Kidney (tissue), 14 donors: ENCODE measurements around the gene ETS1. TPM values are rescaled to one million over a fixed set of nuclear protein-coding genes. Genes with fewer than 3 reads are reported as not detected.

Experiments
- DNase-seq, 5 donors: peaks; one replicate each; pipeline ENCODE4 v3.0.0-alpha.2; 2013 to 2020
- FAIRE-seq: peaks from 2 replicates; lab custom pipeline; 2012; peaks lifted over from hg19 to GRCh38; lab: Jason Lieb, UNC
- H3K27ac ChIP-seq, 2 donors: one replicate each; pipeline ENCODE4 v1.7.0; 2013; ENCODE audit warnings: low read depth in 2 of 2, low read length in 2 of 2, inconsistent platforms in 1 of 2
- H3K27me3 ChIP-seq: one replicate; pipeline ENCODE4 v1.7.1; 2013; ENCODE audit warnings: low read length, inconsistent platforms; ENCODE audit not compliant: control insufficient read depth, insufficient read depth
- H3K36me3 ChIP-seq, 3 donors: one replicate each; pipeline versions ENCODE4 v1.7.0 to v1.7.1; 2013; ENCODE audit warnings: low read length in 3 of 3, control low read depth in 1 of 3, inconsistent platforms in 1 of 3; ENCODE audit not compliant: insufficient read depth in 3 of 3, control insufficient read depth in 2 of 3
- H3K4me1 ChIP-seq, 3 donors: one replicate each; pipeline versions ENCODE4 v1.7.0 to v1.7.1; 2013; ENCODE audit warnings: low read length in 3 of 3, inconsistent platforms in 1 of 3, low read depth in 1 of 3; ENCODE audit not compliant: control insufficient read depth in 2 of 3, insufficient read depth in 2 of 3
- H3K4me3 ChIP-seq, 3 donors: one replicate each; pipeline versions ENCODE4 v1.7.0 to v1.8.1; 2013; ENCODE audit warnings: low read length in 3 of 3, control low read depth in 1 of 3, inconsistent platforms in 1 of 3
- H3K9ac ChIP-seq, 3 donors: one replicate each; pipeline versions ENCODE4 v1.7.0 to v1.7.1; 2013; ENCODE audit warnings: low read length in 3 of 3, control low read depth in 1 of 3, inconsistent platforms in 1 of 3
- H3K9me3 ChIP-seq, 3 donors: one replicate each; pipeline versions ENCODE4 v1.7.0 to v1.7.1; 2013; ENCODE audit warnings: low read length in 3 of 3, control low read depth in 1 of 3, inconsistent platforms in 1 of 3; ENCODE audit not compliant: control insufficient read depth in 2 of 3, insufficient read depth in 1 of 3
- CTCF ChIP-seq: IDR thresholded peaks from 3 replicates; pipeline ENCODE4 v1.5.1; 2012; ENCODE audit warnings: mild to moderate bottlenecking, moderate library complexity, borderline replicate concordance; ENCODE audit not compliant: insufficient read depth; ENCODE audit errors: extremely low read depth
- intact Hi-C: fragments of 100-400 bp; cut with DNase I; formaldehyde crosslinking; loops from one replicate; pipeline ENCODE4 v1.11.1; 2022
- polyA plus RNA-seq: library from polyadenylated mRNA; stranded (reverse); fragments of 350-450 nt; fragmentation: Illumina TruSeq; extraction: RNeasy Lipid Tissue Mini Kit (QIAGEN cat#74804); gene quantifications from one replicate; pipeline ENCODE4 v1.2.3, GENCODE V29; 2014; ENCODE audit warnings: low read depth, low replicate concordance; ENCODE audit not compliant: insufficient read depth
- total RNA-seq: library from RNA; stranded (reverse); fragmentation: NEBNext Ultra II Directional; extraction: Animal tissue kit (Norgen Biotek cat#: 25700); gene quantifications from one replicate; pipeline ENCODE4 v1.2.1, GENCODE V29; 2021
- donor health status: control.
- donor health status: control.
- donor health status: control.
- donor health status: control.
- donor health status: control.
- donor health status: DM: yes; HTN: yes; CAD: no.
- donor health status: Normal renal cell carcinoma (clear cell type).

ETS1 gene
- total and polyA plus RNA-seq, 2 donors from 2014 or later, result 23.5 to 124 TPM

GRCh38 chr11:128603752-128604414 is 16.5 kb upstream of the ETS1 start:
- peak overlapping the region in 1 of 2 donors; percentile 5 for H3K27ac ChIP-seq

GRCh38 chr11:128603003-128603696 is 15.8 kb upstream of the ETS1 start:
- Histone ChIP-seq H3K4me3 (no peak overlapping the region), H3K27ac (no peak overlapping the region), H3K9ac (no peak overlapping the region), H3K9me3 (no peaks in the 10 kb centered on the region), H3K4me1 (no peaks in the 10 kb centered on the region), H3K36me3 (no peaks in the 10 kb centered on the region), H3K27me3 (no peaks in the 10 kb centered on the region)
- intact Hi-C loops, result no loop called here
- TF ChIP-seq CTCF, result no peak
- FAIRE-seq (no peak), DNase-seq (no peak)

More at GRCh38 chr11:128603752-128604414, 16.5 kb upstream of the ETS1 start:
- DNase-seq, result peak in 2 of 5 donors; percentile 60 to 68
- intact Hi-C loops, result no loop called here
- H3K27me3 ChIP-seq, result no peaks in the 10 kb centered on the region
- no peak overlapping the region for H3K4me3 ChIP-seq
- TF ChIP-seq CTCF, result peak; percentile 7
- no peaks in the 10 kb centered on the region for H3K9me3 ChIP-seq
- H3K9ac ChIP-seq, result no peak overlapping the region
- no peaks in the 10 kb centered on the region for H3K36me3 ChIP-seq
- no peak for FAIRE-seq
- no peaks in the 10 kb centered on the region for H3K4me1 ChIP-seq

- Histone ChIP-seq H3K4me3 (no peak overlapping the region), H3K27ac (no peak overlapping the region), H3K36me3 (no peaks in the 10 kb centered on the region), H3K4me1 (no peaks in the 10 kb centered on the region), H3K9ac (no peak overlapping the region), H3K9me3 (no peaks in the 10 kb centered on the region), H3K27me3 (no peaks in the 10 kb centered on the region)
- FAIRE-seq (no peak), DNase-seq (no peak)
- no peak for TF ChIP-seq CTCF
- intact Hi-C loops, result no loop called here
Observed at GRCh38 chr11:128599729-128600128, 12.4 kb upstream of the ETS1 start.
